ACC112 (cell line): Measurements from ENCODE around the gene AP3D1.

Experiments used
- H2AFZ ChIP-seq: fragments of 200-600 bp; sonication (generic); one replicate; pipeline ENCODE4 v1.6.0; 2017; ENCODE audit warnings: antibody characterized with exemption, low read length; ENCODE audit not compliant: unreplicated experiment
- H3K27ac ChIP-seq: fragments of 200-600 bp; sonication (generic); 2 replicates; pipeline ENCODE4 v1.5.1; 2014; ENCODE audit warnings: low read depth, mild to moderate bottlenecking, antibody characterized with exemption, low read length, moderate library complexity
- H3K27me3 ChIP-seq: fragments of 200-600 bp; sonication (generic); 2 replicates; pipeline ENCODE4 v1.6.1; 2014; ENCODE audit warnings: mild to moderate bottlenecking, antibody characterized with exemption, low read length, moderate library complexity, mixed read lengths; ENCODE audit not compliant: insufficient read depth
- H3K36me3 ChIP-seq: fragments of 200-600 bp; sonication (generic); 2 replicates; pipeline ENCODE4 v1.6.1; 2016; ENCODE audit warnings: mild to moderate bottlenecking, antibody characterized with exemption, low read length, moderate library complexity, mixed read lengths; ENCODE audit not compliant: insufficient read depth
- H3K4me1 ChIP-seq: fragments of 200-600 bp; sonication (generic); one replicate; pipeline ENCODE4 v1.6.1; 2016; ENCODE audit warnings: low read length, mixed read lengths; ENCODE audit not compliant: insufficient read depth, unreplicated experiment, control insufficient read depth
- H3K4me3 ChIP-seq: fragments of 200-600 bp; sonication (generic); 2 replicates; pipeline ENCODE4 v1.5.1; 2014; ENCODE audit warnings: mild to moderate bottlenecking, low read depth, low read length
- H3K79me2 ChIP-seq: fragments of 200-600 bp; sonication (generic); one replicate; pipeline ENCODE4 v1.6.0; 2016; ENCODE audit warnings: low read length; ENCODE audit not compliant: control insufficient read depth, unreplicated experiment, insufficient read depth

AP3D1 gene

GRCh38 chr19:2103045-2103707 is 48.2 kb downstream of the AP3D1 start:
- Histone ChIP-seq H3K4me1 (no peaks in the 10 kb centered on the region), H3K27ac (no peak overlapping the region), H3K27me3 (no peaks in the 10 kb centered on the region), H2AFZ (no peak overlapping the region), H3K79me2 (peaks cover 13% of the 10 kb centered on the region), H3K4me3 (no peak overlapping the region), H3K36me3 (peaks cover 4% of the 10 kb centered on the region)

- no peaks in the 10 kb centered on the region for H3K4me1 ChIP-seq
- no peak overlapping the region for H3K27ac ChIP-seq
- no peak overlapping the region for H2AFZ ChIP-seq
- peaks cover 13% of the 10 kb centered on the region for H3K79me2 ChIP-seq
- H3K36me3 ChIP-seq, result peaks cover 2% of the 10 kb centered on the region
- no peak overlapping the region for H3K4me3 ChIP-seq
- H3K27me3 ChIP-seq, result no peaks in the 10 kb centered on the region
Measured at GRCh38 chr19:2101417-2102335, 49.7 kb downstream of the AP3D1 start.

GRCh38 chr19:2100719-2101061 is 50.7 kb downstream of the AP3D1 start:
- no peaks in the 10 kb centered on the region for H3K4me1 ChIP-seq
- H3K79me2 ChIP-seq, result peaks cover 15% of the 10 kb centered on the region
- H3K27ac ChIP-seq, result no peak overlapping the region
- no peak overlapping the region for H3K4me3 ChIP-seq
- no peaks in the 10 kb centered on the region for H3K36me3 ChIP-seq
- no peak overlapping the region for H2AFZ ChIP-seq
- no peaks in the 10 kb centered on the region for H3K27me3 ChIP-seq

DNA sequence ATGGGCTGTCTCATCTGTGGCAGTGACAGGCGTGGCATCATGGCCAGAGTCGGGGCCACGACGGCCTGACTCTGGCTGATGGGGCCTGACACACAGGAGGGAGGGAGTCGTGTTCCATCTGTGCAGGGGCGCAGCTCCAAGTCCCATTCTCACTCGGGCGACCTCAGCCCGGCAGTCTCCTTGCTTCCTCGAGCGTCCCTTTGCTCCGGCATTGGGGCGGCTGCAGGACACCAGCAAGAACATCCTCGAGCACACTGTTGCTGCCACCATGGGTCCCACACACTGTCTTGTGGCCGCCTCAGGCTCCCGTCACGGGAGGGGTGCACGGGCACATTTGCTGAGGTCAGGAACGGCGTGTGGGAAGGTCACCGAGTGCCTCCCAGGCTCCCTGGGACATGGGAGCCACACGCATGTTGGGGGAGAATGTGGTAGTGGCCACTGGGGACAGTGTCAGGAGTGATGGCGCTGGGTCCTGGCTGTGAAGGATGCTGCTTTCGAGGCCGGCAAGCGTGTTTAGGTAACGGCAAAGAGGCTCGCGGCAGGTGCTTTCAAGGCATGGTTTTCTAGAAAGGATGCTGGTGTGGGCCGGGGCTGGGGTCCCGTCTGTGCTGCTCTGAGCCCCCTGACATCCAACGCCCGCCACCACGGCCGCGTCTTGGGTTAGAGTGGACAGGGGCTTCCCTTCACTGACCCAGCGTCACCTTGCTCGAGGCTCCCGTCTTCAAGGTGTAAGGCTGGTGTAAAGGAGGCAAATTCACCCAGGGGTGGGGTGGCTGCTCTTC is 51.2 kb downstream of the AP3D1 start:
- Histone ChIP-seq H3K4me3 (no peak overlapping the region), H3K27me3 (no peaks in the 10 kb centered on the region), H3K27ac (no peak overlapping the region), H3K36me3 (no peaks in the 10 kb centered on the region), H2AFZ (no peak overlapping the region), H3K4me1 (no peaks in the 10 kb centered on the region), H3K79me2 (peaks cover 20% of the 10 kb centered on the region)

DNA sequence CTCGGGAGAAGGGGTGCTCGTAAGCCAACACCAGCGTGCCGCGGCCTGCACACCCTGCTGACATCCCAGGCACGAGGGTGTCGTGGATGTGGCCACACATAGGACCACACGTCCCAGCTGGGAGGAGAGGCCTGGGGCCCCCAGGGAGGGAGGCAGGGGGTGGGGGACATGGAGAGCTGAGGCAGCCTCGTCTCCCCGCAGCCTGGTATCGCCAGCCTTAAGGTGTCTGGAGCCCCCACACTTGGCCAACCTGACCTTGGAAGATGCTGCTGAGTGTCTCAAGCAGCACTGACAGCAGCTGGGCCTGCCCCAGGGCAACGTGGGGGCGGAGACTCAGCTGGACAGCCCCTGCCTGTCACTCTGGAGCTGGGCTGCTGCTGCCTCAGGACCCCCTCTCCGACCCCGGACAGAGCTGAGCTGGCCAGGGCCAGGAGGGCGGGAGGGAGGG is 52.3 kb downstream of the AP3D1 start:
- H3K4me1 ChIP-seq, result no peaks in the 10 kb centered on the region
- H3K36me3 ChIP-seq, result no peaks in the 10 kb centered on the region
- no peak overlapping the region for H3K27ac ChIP-seq
- peaks cover 23% of the 10 kb centered on the region for H3K79me2 ChIP-seq
- no peak overlapping the region for H2AFZ ChIP-seq
- no peak overlapping the region for H3K4me3 ChIP-seq
- H3K27me3 ChIP-seq, result no peaks in the 10 kb centered on the region

DNA sequence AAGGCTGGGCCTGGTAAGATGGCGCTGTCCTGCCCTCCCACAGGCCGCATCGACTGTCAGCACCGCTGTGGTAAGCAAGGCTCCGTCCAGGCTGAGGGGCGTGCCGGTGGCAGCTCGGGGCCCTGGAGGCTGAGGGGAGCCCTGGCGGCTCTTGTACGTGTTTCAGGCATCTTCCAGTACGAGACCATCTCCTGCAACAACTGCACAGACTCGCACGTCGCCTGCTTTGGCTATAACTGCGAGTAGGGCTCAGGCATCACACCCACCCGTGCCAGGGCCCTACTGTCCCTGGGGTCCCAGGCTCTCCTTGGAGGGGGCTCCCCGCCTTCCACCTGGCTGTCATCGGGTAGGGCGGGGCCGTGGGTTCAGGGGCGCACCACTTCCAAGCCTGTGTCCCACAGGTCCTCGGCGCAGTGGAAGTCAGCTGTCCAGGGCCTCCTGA is 53.5 kb downstream of the AP3D1 start:
- no peaks in the 10 kb centered on the region for H3K36me3 ChIP-seq

GRCh38 chr19:2097203-2097885 is 54.0 kb downstream of the AP3D1 start:
- Histone ChIP-seq H3K79me2 (peaks cover 30% of the 10 kb centered on the region), H3K4me1 (peaks cover 6% of the 10 kb centered on the region), H2AFZ (no peak overlapping the region), H3K27ac (no peak overlapping the region), H3K4me3 (peak overlapping the region; percentile 57), H3K36me3 (no peaks in the 10 kb centered on the region), H3K27me3 (no peaks in the 10 kb centered on the region)

More for the DNA sequence above, 53.5 kb downstream of the AP3D1 start:
- Histone ChIP-seq H3K27me3 (no peaks in the 10 kb centered on the region), H3K4me3 (no peak overlapping the region), H2AFZ (no peak overlapping the region), H3K79me2 (peaks cover 28% of the 10 kb centered on the region), H3K4me1 (peaks cover 4% of the 10 kb centered on the region), H3K27ac (no peak overlapping the region)

- peaks cover 30% of the 10 kb centered on the region for H3K79me2 ChIP-seq
- H3K4me3 ChIP-seq, result peak within 1 kb of the TSS; percentile 93
- no peaks in the 10 kb centered on the region for H3K27me3 ChIP-seq
- peaks cover 9% of the 10 kb centered on the region for H3K4me1 ChIP-seq
- no peak within 1 kb of the TSS for H2AFZ ChIP-seq
- H3K27ac ChIP-seq, result peak within 1 kb of the TSS; percentile 80
- no peaks in the 10 kb centered on the region for H3K36me3 ChIP-seq
Measured at GRCh38 chr19:2096480-2097202, 54.7 kb downstream of the AP3D1 start, which contains the start of gene IZUMO4. Gene IZUMO4 (plus strand): TSS chr19:2096915. CDS start chr19:2096946, 31 bp downstream.

DNA sequence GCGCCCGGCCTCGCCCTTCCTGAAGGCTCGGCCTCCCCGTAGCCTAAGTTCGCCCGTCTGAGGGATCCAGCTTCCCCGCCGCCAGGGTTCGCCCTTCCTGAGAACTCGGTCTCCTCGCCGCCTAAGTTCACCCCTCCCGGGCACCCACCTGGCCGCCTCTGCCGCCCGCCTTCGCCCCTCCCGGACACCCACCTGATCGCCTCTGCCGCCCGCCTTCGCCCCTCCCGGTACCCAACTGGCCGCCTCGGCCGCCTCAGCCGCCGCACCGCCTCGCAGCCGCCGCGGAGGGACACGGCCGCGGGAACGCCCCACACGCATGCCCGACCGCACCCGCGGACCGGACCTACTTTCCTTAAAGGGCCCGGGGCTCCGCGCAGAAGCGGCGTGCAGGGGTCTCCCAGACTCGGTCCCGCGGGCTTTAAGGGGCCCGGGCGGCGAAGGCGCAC is 55.3 kb downstream of the AP3D1 start, which contains the start of gene MOB3A:
Gene MOB3A (minus strand): TSS at position 293 of the 446 bp plus-strand sequence. CDS start 17,766 bp downstream, outside the sequence.
- Histone ChIP-seq H3K36me3 (no peaks in the 10 kb centered on the region), H3K79me2 (peaks cover 30% of the 10 kb centered on the region), H3K27ac (peak within 1 kb of the TSS; percentile 80), H2AFZ (no peak within 1 kb of the TSS), H3K4me3 (peak within 1 kb of the TSS; percentile 93), H3K27me3 (no peaks in the 10 kb centered on the region), H3K4me1 (peaks cover 11% of the 10 kb centered on the region)
